Occipital lobe (tissue), 2 donors: Measurements from ENCODE around the gene COA5. TPM values are rescaled to one million over a fixed set of nuclear protein-coding genes. Genes with fewer than 3 reads are reported as not detected.

Experiments used
- DNase-seq: peaks from one replicate; lab custom pipeline; 2025; lab: John Stamatoyannopoulos, UW
- total RNA-seq: library from RNA; depleted of rRNA; stranded (reverse); fragments of >200 nt; gene quantifications from one replicate; pipeline ENCODE4 v1.2.3, GENCODE V29; 2014

The COA5 gene
- 61.0 TPM for total RNA-seq

- peak; percentile 79 for DNase-seq
These were observed at the start of gene COA5, which contains the start of gene UNC50 for GRCh38 chr2:98608116-98608961. TSS of gene COA5 (minus strand) at chr2:98608512. CDS start at chr2:98608405, 107 bp downstream. TSS of gene UNC50 (plus strand) at chr2:98608589. CDS start at chr2:98609760, 1,171 bp downstream.

- no peak for DNase-seq
These were observed 48.5 kb upstream of the COA5 start for GRCh38 chr2:98656800-98657199.

GRCh38 chr2:98654699-98655495 is 46.6 kb upstream of the COA5 start:
- no peak for DNase-seq

GRCh38 chr2:98650998-98651397 is 42.7 kb upstream of the COA5 start:
- DNase-seq = no peak

GRCh38 chr2:98649992-98650375 is 41.7 kb upstream of the COA5 start:
- DNase-seq = no peak

- DNase-seq = peak; percentile 57
These were observed 41.1 kb upstream of the COA5 start for GRCh38 chr2:98649135-98649991.

- no peak for DNase-seq
These were observed 40.1 kb upstream of the COA5 start for GRCh38 chr2:98648451-98648850.

GRCh38 chr2:98647636-98648035 is 39.3 kb upstream of the COA5 start:
- DNase-seq = no peak

GRCh38 chr2:98643496-98644100 is 35.3 kb upstream of the COA5 start:
- no peak for DNase-seq

GRCh38 chr2:98637401-98638147 is 29.3 kb upstream of the COA5 start:
- no peak for DNase-seq

- no peak for DNase-seq
These were observed 26.2 kb upstream of the COA5 start for GRCh38 chr2:98634406-98635092.

- no peak for DNase-seq
These were observed 24.0 kb upstream of the COA5 start for GRCh38 chr2:98632351-98632750.

GRCh38 chr2:98623657-98624056 is 15.3 kb upstream of the COA5 start:
- no peak for DNase-seq

GRCh38 chr2:98617149-98617548 is 8.8 kb upstream of the COA5 start:
- no peak for DNase-seq

- no peak for DNase-seq
These were observed 7.2 kb upstream of the COA5 start for GRCh38 chr2:98615481-98615880.

GRCh38 chr2:98614024-98614739 is 5.9 kb upstream of the COA5 start:
- no peak for DNase-seq

GRCh38 chr2:98608962-98609604 is 771 bp upstream of the COA5 start:
- DNase-seq = no peak

- no peak for DNase-seq
These were observed 584 bp downstream of the COA5 start for GRCh38 chr2:98607741-98608115.

- DNase-seq = no peak
These were observed 1.2 kb downstream of the COA5 start for GRCh38 chr2:98607104-98607503.
